ENCODE measurements around the gene ARHGEF10L.

The ARHGEF10L gene

DNA sequence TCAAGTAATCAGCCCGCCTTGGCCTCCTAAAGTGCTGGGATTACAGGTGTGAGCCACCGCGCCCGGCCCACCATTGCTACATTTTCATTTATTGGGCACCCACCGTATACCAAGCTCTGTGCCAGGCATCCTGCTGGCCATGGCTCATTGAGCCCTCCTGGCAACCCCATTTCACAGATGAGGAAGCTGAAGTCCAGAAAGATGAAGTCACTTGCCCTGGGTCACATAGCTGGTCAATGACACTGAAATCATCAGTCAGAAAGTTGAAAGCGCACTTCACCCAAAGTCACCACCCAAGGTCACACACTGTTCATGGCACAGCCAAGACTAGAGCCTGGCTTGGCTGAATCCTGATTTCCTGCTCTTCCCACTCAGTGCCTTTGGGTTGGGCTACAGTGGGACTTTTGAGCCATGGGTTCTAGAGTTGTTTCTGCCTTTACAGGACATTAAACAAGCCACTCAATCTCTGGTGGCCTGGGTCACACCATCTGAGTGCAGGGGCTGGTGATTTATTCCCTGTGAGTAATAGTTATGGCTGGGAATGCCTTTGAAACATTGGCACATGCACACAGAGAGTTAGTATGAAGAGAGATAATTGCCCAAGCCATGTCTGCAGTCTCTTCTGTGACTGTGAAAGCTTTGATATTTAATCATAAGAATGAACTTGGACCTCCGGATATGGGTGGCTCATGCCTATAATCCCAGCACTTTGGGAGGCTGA, 16.0 kb upstream of the ARHGEF10L start:
- no peak for DNase-seq (ENCODE audit: low spot score)

DNA sequence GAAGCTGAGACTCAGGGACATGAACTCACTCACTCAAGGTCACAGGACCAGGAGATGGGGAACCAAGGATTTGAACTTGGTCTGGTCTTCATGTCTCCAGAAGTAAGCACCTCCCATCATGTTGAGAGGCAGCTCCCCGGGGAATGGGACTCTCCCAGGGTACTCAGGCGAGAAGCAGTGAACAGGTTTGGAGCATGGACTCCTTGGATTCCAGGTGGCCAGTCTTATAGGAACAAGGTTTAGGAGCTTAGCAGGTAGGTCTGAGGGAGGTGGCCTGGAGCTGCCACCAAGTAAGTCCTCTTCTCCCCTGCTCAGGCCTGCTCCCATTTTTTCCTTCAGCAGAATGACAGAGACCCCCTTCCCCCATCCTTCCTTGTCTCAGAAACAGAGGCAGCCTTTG, 14.9 kb upstream of the ARHGEF10L start:
- DNase-seq (ENCODE audit: low spot score): no peak

DNA sequence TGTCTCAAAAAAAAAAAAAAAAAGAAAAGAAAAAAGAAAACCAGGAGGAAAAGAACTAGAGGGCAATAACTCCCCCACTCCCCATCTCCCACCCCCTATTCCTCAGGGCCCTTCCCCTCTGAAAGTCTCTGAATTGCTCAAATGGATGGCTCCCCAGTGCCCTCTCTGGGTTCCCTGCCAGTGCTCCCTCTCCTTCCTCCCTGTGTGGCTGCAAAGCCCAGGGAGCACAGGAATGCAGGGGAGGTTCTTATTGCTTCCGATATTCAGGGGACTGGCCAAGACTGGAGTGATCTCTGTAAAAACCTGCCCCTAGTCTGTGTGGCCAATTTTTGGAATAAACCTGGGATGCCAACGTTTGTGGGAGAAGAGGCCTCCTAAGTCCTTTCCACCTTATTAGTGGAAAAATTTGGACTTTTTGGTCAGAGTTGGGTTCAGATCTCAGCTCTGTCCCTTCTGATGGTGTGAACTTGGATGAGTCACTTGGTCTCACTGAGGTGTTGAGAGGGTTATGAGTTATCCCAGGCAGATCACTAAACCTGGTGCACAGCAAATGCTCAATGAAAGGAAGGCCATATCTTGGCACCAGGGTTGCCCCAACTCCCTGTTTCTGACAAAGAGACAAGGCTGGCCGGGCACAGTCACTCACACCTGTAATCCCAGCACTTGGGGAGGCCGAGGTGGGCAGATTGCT, 13.4 kb upstream of the ARHGEF10L start:
- no peak for DNase-seq (ENCODE audit: low spot score)

DNA sequence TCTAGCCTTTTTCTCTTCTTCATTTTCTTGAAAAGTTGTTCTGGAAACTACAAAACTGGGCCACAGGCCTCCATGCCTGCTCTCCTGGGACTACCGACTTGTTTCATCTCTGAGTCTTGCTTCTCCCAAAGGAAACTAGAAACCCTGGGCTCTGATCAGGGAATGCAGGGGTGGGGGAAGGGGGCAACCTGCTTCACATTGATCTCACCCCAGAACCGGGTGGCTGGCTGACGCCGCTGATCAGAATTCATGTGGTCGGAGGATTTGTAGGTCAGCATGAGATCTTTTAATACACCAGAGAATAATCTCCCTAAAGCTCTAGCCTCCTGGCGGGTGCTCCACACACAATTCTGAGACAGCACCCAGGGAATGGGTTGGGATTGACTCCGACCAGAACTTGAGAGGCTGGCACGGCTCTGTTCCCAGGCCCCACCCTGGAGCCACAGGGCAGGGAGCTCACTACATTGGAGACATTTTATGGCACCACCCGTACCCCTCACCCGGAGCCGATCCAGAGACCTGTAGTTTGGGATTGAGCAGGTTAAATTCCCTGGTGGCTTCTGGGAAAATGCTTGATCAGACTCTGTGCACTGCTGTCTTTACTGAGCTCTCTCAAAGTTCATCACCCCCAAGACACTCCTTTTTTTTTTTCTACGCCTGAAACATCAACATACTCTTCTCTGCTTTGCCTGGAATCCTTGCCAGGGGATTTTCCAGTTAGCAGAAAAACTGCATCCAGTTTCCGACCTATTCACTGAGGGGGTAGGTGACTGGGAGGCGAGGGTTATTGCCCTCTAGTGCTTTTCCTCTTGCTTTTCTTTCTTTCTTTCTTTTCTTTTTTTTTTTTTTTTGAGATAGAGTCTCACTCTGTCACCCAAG, 12.2 kb upstream of the ARHGEF10L start:
- DNase-seq (ENCODE audit: low spot score): peak; percentile 40

DNA sequence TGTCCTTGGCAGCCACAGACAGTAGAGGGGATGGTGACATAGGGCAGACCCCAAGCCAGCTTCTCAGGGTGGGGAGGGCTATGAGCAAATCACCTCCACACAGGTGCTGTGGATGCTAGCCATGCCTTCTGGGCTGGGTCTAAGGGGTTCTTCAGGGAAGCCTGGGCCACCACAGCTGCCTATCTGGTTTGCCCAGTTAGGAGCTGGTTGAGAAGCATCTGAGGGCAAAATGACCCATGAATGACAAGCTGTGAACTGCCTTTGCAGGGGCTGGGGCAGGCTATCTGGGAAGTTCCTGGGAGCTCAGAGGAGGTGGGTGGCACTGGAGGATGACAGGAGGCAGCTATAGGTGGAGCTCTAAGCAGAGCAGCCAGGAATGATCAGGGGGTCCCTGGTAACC, 10.1 kb upstream of the ARHGEF10L start:
- DNase-seq (ENCODE audit: low spot score): no peak

DNA sequence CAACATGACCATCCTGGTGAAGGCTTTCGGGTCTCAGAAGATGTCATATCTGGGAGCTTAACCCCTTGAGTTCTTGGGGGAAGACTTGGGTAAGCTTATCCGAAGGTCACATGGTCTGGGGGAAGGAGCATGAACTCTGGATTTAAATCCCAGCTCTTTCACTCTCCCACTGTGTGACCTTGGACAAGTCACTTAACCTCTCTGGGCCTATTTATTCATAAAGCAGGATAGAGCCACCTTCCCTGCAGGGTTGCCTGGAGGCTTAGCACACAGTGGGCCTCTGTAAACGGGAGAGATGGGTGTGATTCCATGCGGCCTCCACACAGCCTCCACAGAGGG, 8.2 kb upstream of the ARHGEF10L start:
- no peak for DNase-seq (ENCODE audit: low spot score)

DNA sequence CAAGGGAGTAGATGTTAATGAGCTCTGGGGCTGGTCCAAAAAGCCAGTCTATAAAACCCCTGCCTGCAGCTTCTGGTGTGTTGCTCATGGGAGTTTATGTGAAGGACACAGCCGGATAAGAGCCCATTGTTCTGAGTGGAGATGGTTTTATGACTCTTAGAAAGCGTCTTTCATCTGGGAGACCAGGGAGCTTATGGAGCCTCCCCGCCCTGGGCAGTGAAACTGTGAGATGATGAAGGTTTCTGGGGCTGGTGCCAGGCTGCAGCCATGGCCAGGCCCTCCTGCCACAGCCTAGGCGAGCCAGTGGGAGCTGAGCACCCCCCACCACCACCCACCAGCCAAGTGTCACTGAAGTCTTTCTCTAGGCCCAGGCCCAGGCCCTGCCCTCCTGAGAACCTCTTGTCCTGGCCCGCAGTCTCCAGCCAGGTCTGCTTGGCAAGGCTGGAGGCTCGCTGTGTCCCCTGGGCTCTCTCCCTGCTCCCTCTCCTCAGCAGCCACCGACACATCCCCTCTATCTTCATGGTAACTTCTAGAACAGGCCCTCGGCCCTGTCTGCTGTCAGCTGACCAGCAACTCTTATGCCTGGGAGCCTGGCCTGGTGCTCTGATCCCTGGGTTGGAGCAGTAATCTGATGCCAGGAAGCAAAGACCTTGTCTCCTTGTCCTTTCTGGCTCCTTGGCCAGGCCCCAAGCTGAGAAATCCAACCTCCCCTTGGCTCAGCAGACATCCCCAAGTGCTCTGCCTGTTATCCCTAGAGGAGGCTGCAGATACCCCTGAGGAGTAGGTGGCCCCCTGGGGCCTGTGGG, 7.6 kb upstream of the ARHGEF10L start:
- peak; percentile 31 for DNase-seq (ENCODE audit: low spot score)

DNA sequence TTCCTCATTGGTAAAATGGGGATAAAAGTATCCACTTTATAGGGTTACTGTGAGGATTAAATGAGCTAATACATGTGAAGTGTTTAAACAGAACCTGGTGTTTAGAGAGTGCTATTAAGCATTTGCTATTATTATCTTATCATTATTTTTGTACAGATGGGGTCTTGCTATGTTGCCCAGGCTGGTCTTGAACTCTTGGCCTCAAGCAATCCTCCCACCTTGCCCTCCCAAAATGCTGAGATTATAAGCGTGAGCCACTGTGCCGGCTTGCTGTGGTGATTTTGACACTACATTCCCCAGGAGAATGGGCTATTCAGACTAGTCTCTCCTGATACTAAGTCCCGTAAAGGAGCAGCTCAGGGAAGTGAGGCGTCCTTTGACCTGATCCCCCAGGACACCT, 6.3 kb upstream of the ARHGEF10L start:
- DNase-seq (ENCODE audit: low spot score): no peak

DNA sequence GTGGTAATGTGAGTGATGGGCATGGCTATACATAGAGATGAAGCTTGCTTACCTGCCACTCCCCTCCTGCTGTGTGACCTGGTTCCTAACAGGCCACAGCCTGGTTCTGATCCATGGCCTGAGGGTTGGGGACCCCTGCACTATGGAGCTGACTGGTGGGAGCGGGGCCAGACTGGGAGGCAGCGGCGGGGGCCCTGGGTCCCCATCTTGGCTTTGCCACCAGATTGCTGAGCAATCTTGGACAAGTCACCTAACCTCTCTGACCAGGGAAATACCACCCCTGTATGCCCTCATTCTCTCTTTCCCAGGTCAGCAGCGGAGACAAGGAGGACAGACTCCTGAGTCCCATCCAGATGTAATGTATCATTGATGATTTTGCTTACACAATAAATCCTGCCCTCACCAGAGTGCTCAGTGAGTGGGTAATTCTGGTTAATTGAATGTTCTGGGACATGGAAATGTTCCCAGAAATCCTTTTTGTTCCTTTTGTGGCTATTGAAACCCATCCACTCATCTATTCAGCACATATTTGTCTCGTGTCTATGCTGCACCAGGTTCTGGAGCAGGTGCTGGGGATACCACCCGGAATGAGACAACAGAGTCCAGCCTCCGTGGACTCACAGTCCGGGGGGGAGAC, 4.1 kb upstream of the ARHGEF10L start:
- no peak for DNase-seq (ENCODE audit: low spot score)

DNA sequence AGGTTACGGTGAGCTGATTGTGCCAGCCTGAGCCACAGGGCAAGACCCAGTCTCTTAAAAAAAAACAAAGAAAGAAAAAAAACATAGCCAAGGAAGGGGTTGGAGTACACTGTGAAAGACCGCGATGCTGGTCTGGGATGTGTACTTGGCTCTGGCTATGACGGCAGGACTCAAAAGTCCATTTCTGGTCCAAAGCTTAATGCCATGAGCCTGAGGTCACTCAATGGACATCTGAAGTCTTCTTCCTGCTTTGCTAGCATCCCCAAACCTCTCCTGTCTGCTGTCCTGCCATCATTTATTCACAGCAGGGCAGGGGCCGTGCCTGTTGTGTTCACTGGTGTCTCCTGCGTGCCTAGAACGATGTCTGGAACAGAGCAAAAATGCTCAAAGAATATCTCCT, 1.5 kb upstream of the ARHGEF10L start:
- no peak for DNase-seq (ENCODE audit: low spot score)

DNA sequence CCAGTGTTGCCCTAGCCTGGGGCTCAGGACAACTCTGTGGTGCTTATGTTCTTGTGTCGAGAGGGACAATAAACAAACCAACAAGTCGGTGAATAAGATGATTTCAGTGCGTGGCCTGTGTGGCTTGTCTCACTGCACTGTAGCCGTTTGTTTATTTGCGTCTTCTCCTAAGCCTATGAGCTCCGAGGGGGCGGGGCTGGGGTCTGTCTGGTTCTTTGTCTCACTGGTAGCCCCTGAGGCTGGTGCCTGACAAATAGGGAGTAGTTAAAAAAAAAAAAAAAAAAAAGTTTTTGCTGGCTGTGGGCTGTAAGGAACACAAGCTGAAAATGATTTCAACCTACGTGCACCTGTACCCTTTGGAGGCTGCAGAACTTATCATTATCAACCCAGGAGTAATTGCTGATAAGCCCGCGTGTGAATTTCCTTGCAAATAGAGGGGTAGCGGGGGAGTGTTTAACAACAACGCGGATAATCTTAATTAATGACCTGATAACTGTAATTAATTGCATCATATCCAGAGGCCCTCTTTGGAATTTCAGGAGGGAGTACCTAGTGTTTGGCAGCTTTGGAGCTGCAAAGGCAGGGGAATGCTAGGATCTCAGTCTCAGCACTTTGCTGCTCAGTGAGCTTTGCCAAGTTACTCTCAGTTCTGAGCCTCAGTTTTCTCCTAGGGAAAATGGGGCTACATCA, 925 bp upstream of the ARHGEF10L start:
- no peak for DNase-seq (ENCODE audit: low spot score)

DNA sequence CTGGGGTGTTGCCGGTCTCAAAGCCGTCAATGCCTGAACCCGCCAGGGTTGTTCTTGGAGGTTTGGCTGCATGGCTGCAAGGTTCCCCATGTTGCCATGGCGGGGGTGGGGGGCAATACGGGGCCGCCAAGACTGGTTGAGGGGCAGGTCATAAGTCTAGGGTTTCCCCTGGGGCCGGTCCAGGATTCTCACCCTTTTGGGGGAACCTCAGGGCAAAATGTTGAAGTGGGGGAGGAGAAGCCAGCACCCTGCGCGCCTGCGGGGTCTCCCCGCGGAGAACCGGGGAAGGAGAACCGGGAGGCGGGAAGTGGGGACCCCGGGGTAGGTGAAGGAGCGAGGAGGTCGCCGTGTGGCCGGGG, 401 bp upstream of the ARHGEF10L start:
- no peak for DNase-seq (ENCODE audit: low spot score)

DNA sequence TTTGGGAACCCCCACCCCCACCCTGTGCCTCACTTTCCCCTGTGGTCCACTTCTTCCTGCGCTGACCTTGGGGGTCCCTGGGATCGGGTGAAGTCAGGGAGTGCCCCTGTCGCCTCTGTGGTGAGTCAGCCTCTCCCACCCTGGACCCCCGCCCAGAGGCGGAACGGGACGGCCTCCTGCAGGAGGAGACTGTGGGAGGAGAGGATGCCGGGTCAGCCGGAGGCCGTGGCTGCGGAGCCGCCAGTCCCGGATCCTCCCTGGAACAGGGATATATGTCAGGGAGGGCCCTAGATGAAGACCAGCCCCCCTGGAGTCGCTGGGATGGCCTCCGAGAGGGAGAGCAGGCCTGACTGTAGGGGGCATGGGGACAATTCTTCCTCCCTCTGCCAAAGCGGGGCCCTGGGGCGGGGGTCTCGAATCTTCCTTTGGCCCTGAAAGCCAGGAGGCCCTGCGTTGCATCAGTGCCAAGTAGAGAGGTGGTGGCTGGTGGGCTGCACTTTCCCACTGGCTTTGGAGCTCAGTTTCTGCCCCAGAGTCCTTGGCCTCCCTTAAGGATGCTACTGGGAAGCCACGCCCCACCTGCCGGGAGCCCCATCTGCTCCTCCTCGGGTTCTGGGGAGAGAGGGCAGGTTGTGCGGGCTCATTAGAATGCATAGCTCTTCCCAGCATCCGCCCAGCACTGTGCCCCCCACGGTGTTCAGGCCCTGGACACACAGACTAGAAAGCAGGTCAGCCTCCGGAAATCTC, 930 bp downstream of the ARHGEF10L start:
- DNase-seq (ENCODE audit: low spot score): peak; percentile 81

DNA sequence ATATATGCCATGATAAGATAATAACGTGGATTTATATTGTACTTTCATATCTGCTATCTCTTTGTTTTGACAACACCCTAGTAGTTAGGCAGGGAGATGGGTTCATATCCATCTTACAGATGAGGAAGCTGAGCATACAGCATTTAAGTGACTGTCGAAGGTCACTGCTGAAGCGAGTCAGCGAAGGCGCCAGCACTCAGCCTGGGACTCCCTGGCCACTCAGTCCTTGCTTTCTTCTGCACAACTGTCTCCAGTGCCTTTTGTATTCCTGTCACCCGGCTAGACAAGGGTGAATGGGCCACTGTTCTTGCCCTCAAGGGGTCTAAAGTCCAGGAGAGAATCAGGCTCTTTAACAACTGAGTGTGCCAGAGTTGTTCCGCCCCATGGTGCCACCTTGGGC, 3.1 kb downstream of the ARHGEF10L start:
- no peak for DNase-seq (ENCODE audit: low spot score)

DNA sequence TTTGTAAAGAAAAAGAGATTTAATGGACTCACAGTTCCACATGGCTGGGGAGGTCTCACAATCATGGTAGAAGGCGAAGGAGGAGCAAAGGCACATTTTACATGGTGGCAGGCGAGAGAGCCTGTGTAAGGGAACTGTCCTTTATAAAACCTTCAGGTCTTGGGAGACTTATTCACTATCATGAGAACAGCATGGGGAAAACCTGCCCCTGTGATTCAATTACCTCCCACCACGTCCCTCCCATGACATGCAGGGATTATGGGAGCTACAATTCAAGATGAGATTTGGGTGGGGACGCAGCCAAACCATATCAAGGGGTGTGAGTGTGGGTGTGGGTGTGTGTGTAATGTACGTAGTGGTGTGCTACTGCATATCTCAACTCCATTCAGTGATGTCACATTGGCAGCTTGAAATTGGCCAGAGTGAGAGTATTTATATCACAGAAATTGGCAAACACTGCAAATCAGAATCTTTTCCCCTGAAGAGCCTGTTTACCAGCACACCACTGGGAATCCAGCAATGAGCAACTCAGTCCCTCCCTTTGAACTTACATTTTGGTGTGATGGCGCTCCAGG, 5.4 kb downstream of the ARHGEF10L start:
- DNase-seq (ENCODE audit: low spot score): no peak

DNA sequence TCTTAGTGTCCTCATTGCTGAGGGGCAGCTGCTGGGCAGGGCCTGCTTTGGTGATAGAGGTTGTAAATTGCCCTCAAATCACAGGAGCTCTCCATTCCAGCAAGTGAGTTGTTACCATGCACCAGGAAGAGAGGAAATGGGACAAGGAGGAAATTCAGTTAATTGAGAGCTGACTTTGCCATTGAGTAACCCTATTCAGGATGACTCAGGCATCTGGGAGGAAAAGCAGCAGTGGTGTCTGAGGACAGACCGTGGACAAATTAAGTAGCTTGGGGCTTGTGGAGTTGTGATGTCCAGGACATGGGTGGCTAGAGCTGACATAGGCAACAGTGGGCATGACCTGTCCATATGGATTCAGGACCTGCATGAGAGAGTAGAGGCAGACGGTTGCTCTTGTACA, 5.9 kb downstream of the ARHGEF10L start:
- peak; percentile 75 for DNase-seq (ENCODE audit: low spot score)

DNA sequence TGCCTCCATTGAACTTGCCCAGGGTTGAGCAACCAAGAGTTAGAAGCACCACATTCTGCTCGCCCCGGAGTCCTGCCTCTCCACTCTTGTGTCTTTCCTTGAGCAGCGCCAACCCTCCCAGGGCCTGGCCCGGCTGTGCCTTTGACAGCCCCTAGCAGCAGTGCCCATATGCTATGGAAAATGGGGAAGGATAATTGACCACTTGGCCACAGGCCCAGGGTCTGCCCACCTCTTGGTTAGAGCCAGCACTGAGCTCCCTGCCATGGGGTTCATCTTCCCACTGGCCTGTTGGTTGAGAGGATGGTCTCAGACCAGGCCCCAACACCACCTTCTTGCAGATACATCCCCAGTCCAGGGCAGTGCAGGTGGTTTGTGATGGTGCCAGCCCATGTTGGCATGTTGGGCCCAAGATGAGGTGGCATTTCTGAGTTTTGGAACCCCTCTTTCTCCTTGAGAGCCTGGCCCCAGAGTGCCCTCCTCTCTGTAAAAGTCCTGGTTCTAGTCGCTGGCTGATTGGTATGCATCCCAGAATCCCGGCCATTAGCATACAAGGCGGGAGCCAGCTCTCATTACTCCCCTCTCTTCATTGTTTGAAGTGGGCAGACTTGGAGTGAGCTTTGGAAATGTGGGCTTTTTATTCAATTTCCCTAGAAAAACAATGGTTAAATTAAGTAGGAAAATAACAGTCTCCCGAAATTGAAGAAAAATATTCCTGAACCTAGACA, 7.6 kb downstream of the ARHGEF10L start:
- no peak for DNase-seq (ENCODE audit: low spot score)

DNA sequence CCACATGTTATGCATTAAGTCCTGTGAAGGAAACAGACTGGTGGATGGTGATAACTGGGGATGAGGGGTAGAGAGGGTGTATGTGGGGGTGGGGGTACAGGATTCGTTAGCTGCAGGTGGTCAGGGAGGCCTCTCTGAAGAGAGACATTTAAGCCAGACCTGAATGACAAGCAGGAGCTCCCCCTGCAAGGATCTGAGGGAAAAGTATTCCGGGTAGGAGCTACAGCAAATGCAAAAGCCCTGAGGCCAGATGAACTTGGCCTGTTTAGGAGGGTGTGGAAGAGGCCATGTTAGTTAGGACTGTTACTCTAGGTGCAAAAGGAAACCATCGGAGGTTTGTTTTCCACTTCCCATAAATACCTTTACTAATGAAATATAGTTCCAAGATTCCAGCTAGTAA, 9.9 kb downstream of the ARHGEF10L start:
- no peak for DNase-seq (ENCODE audit: low spot score)
